Measurements from ENCODE around the gene CCDC47. TPM values are rescaled to one million over a fixed set of nuclear protein-coding genes. Genes with fewer than 3 reads are reported as not detected.

The CCDC47 gene
- total and polyA plus RNA-seq, 2 of the 13 experiments (the other 11 are each of a cell fraction or from before 2014, with no cell fraction given) = 59.3 to 99.5 TPM

DNA sequence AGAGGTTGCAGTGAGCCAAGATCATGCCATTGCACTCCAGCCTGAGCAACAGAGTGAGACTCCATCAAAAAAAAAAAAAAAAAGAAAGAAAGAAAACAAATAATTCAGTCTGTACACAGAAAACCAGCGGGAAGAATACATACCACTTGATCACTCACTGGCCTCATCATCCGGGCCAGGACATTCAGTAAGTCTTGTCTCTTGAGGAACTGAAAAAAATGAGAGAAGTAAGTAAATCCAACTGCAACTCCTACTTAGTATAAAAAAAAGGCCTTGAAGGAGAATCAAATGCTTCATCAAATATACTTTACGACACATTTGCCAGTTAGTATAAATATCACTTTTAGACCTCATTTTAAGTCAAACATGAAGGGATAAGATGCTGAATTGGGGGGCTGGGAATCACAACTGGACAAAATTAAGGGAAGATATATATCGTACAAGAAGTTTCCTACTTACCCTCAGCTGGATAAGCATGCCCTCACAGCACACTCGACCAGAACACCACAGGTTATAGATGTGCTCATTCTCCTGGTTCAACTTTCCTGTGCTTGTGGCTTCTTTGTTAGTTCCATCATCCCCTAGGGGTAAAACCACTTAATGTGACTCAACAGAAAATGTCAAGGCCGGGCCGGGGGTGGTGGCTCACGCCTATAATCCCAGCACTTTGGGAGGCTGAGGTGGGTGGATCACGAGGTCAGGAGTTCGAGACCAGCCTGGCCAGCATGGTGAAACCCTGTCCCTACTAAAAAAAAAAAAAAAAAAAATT, 12.4 kb downstream of the CCDC47 start:
- FAIRE-seq (no peak), DNase-seq (ENCODE audit: low spot score) (no peak), ATAC-seq (no peak)
- Histone ChIP-seq H3K36me3 (replicated peaks in 1 of 2; ENCODE audit: control insufficient read depth in 1 of 2, insufficient read depth in 2 of 2, low read length in 2 of 2) (peaks cover 40 to 81% of the 10 kb centered on the region in 2 experiments), H2AFZ (ENCODE audit: low read length) (no peak overlapping the region), H3K27me3 (ENCODE audit: control insufficient read depth in 1 of 2, insufficient read depth in 2 of 2, low read length in 2 of 2) (no peaks in the 10 kb centered on the region), H3K9me3 (ENCODE audit: low read length) (no peaks in the 10 kb centered on the region), H3K27ac (ENCODE audit: extremely low read length, insufficient read depth, low read length) (no peak overlapping the region), H3K4me3 (replicated peaks in 1 of 3; ENCODE audit: insufficient read depth in 1 of 3, low read depth in 2 of 3, low read length in 3 of 3) (no peak overlapping the region), H3K79me2 (ENCODE audit: insufficient read depth, low read length) (peaks cover 6% of the 10 kb centered on the region), H3K4me1 (ENCODE audit: insufficient read depth, low read length) (no peaks in the 10 kb centered on the region), H3K9ac (ENCODE audit: insufficient read depth, low read depth, low read length) (no peak overlapping the region), H3K4me2 (ENCODE audit: low read depth, low read length) (no peak overlapping the region), H4K20me1 (ENCODE audit: insufficient read depth, low read length) (no peaks in the 10 kb centered on the region)
- ChIA-PET CTCF (ENCODE audit: low intra/inter-chr PET ratio, low total read pairs) (no interaction called here), POLR2A (no interaction called here)
- TF ChIP-seq PLRG1 (conservative IDR thresholded peaks at IDR 0.05) = no peak
- intact Hi-C loops (cut with micrococcal nuclease; ENCODE audit: unreplicated experiment) (no loop called here), in situ Hi-C loops (cut with HindIII; ENCODE audit: extremely low pct_ligation_motif_present, low pct_unique_long_range_greater_than_20kb) (no loop called here)
- WGBS (ENCODE audit: low lambda C conversion rate) = 94% methylated on average over 10 of the region's 10 CpGs
- no TSS peak for BruUV-seq (replicated peaks)

DNA sequence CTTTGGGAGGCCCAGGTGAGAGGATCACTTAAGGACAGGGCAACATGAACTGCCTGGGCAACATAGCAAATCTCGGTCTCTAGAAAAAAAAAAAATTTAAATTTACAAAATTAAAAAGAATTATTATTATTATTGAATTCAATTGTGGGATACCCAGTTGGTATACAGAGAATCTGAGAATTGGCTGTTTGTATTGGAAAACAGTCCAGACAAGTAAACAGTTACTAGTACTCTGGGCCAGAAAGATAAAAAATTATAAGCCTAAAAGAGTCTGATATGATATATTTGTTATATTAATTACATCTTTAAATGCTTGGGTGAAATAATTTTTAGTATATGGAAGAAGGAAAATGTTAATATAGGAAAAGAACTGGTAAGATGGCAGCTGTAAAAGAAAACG, 15.0 kb downstream of the CCDC47 start:
- POLR2A ChIA-PET = no interaction called here

More for the DNA sequence above, 15.0 kb downstream of the CCDC47 start:
- Histone ChIP-seq H3K9me3 (ENCODE audit: low read length) (no peaks in the 10 kb centered on the region), H3K36me3 (replicated peaks in 1 of 2; ENCODE audit: control insufficient read depth in 1 of 2, insufficient read depth in 2 of 2, low read length in 2 of 2) (peaks cover 33 to 83% of the 10 kb centered on the region in 2 experiments), H3K9ac (ENCODE audit: insufficient read depth, low read depth, low read length) (no peak overlapping the region), H3K4me2 (ENCODE audit: low read depth, low read length) (no peak overlapping the region), H3K27ac (ENCODE audit: extremely low read length, insufficient read depth, low read length) (no peak overlapping the region), H2AFZ (ENCODE audit: low read length) (no peak overlapping the region), H3K4me3 (replicated peaks in 1 of 3; ENCODE audit: insufficient read depth in 1 of 3, low read depth in 2 of 3, low read length in 3 of 3) (no peak overlapping the region), H3K27me3 (ENCODE audit: control insufficient read depth in 1 of 2, insufficient read depth in 2 of 2, low read length in 2 of 2) (no peaks in the 10 kb centered on the region), H3K79me2 (ENCODE audit: insufficient read depth, low read length) (no peaks in the 10 kb centered on the region), H4K20me1 (ENCODE audit: insufficient read depth, low read length) (no peaks in the 10 kb centered on the region), H3K4me1 (ENCODE audit: insufficient read depth, low read length) (no peaks in the 10 kb centered on the region)
- TF ChIP-seq GPN1 (CRISPR knock-in tag; IDR thresholded peaks at IDR 0.05; ENCODE audit: borderline replicate concordance) = no peak
- TF ChIP-seq, protein P1, sequence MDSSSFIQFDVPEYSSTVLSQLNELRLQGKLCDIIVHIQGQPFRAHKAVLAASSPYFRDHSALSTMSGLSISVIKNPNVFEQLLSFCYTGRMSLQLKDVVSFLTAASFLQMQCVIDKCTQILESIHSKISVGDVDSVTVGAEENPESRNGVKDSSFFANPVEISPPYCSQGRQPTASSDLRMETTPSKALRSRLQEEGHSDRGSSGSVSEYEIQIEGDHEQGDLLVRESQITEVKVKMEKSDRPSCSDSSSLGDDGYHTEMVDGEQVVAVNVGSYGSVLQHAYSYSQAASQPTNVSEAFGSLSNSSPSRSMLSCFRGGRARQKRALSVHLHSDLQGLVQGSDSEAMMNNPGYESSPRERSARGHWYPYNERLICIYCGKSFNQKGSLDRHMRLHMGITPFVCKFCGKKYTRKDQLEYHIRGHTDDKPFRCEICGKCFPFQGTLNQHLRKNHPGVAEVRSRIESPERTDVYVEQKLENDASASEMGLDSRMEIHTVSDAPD (CRISPR knock-in tag; IDR thresholded peaks at IDR 0.05) = no peak
- TF ChIP-seq TOPORS (CRISPR knock-in tag; IDR thresholded peaks at IDR 0.05) = no peak
- no peak for TF ChIP-seq ZNF468 (CRISPR knock-in tag; IDR thresholded peaks at IDR 0.05)
- TF ChIP-seq, protein P2, sequence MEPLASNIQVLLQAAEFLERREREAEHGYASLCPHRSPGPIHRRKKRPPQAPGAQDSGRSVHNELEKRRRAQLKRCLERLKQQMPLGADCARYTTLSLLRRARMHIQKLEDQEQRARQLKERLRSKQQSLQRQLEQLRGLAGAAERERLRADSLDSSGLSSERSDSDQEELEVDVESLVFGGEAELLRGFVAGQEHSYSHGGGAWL (CRISPR knock-in tag; IDR thresholded peaks at IDR 0.05) = no peak
- no peak for TF ChIP-seq CEBPG (CRISPR knock-in tag; IDR thresholded peaks at IDR 0.05)
- TF ChIP-seq ZSCAN29 (CRISPR knock-in tag; conservative IDR thresholded peaks at IDR 0.05) = no peak
- TF ChIP-seq DNMT1 (CRISPR knock-in tag; IDR thresholded peaks at IDR 0.05) = no peak
- no peak for TF ChIP-seq RFX1 (IDR thresholded peaks at IDR 0.05)
- TF ChIP-seq, protein P3, sequence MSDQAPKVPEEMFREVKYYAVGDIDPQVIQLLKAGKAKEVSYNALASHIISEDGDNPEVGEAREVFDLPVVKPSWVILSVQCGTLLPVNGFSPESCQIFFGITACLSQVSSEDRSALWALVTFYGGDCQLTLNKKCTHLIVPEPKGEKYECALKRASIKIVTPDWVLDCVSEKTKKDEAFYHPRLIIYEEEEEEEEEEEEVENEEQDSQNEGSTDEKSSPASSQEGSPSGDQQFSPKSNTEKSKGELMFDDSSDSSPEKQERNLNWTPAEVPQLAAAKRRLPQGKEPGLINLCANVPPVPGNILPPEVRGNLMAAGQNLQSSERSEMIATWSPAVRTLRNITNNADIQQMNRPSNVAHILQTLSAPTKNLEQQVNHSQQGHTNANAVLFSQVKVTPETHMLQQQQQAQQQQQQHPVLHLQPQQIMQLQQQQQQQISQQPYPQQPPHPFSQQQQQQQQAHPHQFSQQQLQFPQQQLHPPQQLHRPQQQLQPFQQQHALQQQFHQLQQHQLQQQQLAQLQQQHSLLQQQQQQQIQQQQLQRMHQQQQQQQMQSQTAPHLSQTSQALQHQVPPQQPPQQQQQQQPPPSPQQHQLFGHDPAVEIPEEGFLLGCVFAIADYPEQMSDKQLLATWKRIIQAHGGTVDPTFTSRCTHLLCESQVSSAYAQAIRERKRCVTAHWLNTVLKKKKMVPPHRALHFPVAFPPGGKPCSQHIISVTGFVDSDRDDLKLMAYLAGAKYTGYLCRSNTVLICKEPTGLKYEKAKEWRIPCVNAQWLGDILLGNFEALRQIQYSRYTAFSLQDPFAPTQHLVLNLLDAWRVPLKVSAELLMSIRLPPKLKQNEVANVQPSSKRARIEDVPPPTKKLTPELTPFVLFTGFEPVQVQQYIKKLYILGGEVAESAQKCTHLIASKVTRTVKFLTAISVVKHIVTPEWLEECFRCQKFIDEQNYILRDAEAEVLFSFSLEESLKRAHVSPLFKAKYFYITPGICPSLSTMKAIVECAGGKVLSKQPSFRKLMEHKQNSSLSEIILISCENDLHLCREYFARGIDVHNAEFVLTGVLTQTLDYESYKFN (CRISPR knock-in tag; conservative IDR thresholded peaks at IDR 0.05) = no peak
- TF ChIP-seq MAFG (CRISPR knock-in tag; IDR thresholded peaks at IDR 0.05) = no peak
- TF ChIP-seq KDM4B (CRISPR knock-in tag; IDR thresholded peaks at IDR 0.05) = no peak
- TF ChIP-seq REXO4 (CRISPR knock-in tag; IDR thresholded peaks at IDR 0.05; ENCODE audit: borderline replicate concordance) = no peak
- in situ Hi-C loops (cut with HindIII; ENCODE audit: extremely low pct_ligation_motif_present, low pct_unique_long_range_greater_than_20kb) = no loop called here
- intact Hi-C loops (cut with micrococcal nuclease; ENCODE audit: unreplicated experiment) = no loop called here
- CTCF ChIA-PET (ENCODE audit: low intra/inter-chr PET ratio, low total read pairs) = no interaction called here
- no peak for DNase-seq (ENCODE audit: low spot score)
- BruUV-seq (replicated peaks) = no TSS peak
- no peak for ATAC-seq
- FAIRE-seq = no peak
- 95% methylated on average over 2 of the region's 2 CpGs for WGBS (ENCODE audit: low lambda C conversion rate)
